Right ventricle myocardium superior (tissue), 1 donor: Measurements from ENCODE around the gene S100PBP. TPM values are rescaled to one million over a fixed set of nuclear protein-coding genes. Genes with fewer than 3 reads are reported as not detected.
A peak's percentile ranks its signal among the peaks of the same experiment; 100 is the strongest.
"Not testable (repeated sequence)": the region's sequence is repeated elsewhere in the genome, so short reads cannot be mapped to it uniquely, and the experiment has no call there.

Experiments
- ATAC-seq: fragments of 200-7000 bp; cut with Tn5 transposase; one replicate; pipeline ENCODE4 v1.9.1; 2020; ENCODE audit warnings: mild to moderate bottlenecking; ENCODE audit not compliant: poor library complexity
- DNase-seq: peaks from one replicate; pipeline ENCODE4 v3.0.0-alpha.2; 2020
- intact Hi-C: fragments of 100-400 bp; cut with DNase I; formaldehyde crosslinking; loops from one replicate; pipeline ENCODE4 v1.11.2; 2022
- total RNA-seq: library from RNA; stranded (reverse); fragmentation: NEBNext Ultra II Directional; extraction: Animal tissue kit (Norgen Biotek cat#: 25700); gene quantifications from one replicate; pipeline ENCODE4 v1.2.1, GENCODE V29; 2021
- donor health status: DM: no; HTN: yes; CAD: no; lungs with severe emphysema.

Gene S100PBP
- total RNA-seq, 1 donor from 2014 or later, result 12.7 TPM

DNA sequence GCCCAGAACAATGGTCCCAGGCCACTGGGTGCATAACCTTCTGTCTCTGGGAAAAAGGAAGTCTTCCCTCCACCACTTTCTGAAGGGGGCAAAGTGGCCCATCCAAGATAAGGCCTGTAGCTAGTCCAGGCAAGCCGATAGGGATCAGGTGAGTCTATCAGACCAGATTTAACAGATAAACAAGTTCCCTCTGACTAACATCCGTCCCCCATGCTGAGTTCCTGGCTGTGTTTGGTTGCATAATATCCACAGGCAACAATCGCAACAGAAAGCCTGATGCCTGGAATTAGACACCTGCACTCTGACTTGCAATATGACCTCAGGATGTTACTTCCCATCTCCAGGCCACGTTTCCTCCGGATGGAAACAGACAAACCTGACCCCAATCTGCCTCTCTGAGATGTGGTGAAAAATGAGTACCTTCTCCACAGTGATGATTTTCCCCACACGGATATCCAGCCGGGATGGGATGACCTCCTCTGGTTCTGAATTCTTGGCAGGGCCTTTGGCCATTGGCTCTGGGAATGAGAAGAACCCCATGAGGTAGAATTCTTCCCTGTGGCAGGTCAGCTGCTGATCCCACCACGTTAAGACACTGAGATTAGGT is 36.7 kb upstream of the S100PBP start:
- intact Hi-C loops, result no loop called here
- DNase-seq (no peak), ATAC-seq (no peak)

DNA sequence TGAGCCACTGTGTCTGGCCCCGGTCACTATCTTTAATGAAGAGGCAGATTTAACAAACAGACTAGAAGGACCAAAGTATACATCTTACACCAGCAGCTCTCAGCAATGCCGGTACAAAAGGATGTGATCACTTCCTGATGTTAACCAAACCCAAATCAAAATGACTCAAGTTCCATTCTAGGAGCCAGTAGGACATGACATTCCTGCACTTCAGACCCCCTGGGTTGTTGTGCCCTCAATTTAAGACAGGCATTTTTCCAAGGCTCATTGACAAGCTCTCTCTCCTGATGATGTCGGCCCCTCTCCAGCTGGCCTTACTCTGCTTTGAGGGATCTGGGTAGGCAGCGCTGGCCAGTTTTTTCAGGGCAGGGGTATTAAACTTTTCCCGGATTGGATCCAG is 35.4 kb upstream of the S100PBP start:
- DNase-seq (no peak), ATAC-seq (no peak)
- intact Hi-C loops, result no loop called here

DNA sequence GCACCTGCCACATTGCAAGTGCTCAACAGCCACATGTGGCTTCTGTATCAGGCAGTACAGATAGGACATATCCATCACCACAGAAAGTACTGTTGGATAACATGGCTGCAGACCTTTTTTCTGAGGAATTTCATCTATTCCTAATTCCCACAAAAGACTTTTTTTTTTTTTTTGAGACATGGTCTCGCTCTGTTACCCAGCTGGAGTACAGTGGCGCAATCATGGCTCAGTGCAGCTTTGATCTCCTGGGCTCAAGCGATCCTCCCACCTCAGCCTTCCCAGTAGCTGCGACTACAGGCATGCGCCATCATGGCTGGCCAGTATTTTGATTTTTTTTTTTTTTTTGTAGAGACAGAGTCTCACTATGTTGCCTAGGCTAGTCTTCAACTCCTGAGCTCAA is 33.6 kb upstream of the S100PBP start:
- intact Hi-C loops, result no loop called here

DNA sequence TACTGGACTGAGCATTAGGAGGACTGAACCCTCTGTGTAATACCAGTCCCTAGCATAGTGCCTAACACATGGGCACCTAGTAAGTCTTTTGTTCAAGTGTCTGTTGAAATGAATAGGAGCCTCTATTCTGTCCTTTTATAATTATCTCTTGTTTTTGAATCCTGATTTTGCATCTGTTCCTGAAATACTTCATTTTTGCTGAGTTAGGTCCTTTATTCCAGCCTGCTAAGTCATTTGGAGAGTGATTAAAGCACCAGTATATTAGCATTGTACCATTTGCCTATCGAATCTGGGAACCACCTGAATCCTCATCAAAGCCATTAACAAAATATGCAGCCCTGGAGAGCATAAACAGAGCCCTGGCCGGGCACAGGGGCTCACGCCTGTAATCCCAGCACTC is 32.6 kb upstream of the S100PBP start:
- intact Hi-C loops, result no loop called here
- ATAC-seq (no peak), DNase-seq (no peak)

More for the DNA sequence above, 33.6 kb upstream of the S100PBP start:
- no peak for ATAC-seq
- DNase-seq, result no peak

DNA sequence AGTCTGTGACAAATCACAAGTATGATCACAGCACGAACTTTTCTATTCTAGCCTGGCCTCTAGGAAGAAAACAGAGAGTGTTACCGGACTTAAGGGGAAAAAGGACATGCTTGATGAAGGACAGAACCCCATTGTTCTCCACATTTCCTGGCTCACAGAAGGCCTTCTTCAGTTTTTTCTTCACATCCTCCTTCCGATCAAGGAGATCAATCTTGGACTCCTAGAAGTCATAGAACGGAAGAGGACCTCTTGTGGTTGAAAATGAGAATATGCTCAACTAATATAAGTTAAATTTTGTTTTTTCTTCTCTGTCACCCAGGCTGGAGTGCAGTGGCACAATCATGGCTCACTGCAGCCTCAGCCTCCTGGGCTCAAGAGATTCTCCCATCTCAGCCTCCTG is 30.6 kb upstream of the S100PBP start:
- ATAC-seq, result no peak
- intact Hi-C loops, result no loop called here
- DNase-seq, result no peak

DNA sequence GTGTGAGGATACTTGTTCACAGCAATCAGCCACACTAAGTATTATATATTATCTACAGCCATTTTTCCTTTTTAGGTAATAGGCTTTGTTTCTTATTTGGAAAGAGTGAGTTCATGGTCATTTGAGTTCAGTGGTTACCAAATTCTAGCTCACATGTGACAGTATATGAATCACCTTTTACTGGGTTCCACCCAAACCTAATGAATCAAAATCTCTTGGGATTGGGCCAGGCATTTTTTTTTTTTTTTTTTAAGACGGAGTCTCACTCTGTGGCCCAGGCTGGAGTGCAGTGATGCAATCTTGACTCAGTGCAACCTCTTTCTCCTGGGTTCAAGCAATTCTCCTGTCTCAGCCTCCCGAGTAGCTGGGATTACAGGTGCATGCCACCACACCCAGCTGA is 28.1 kb upstream of the S100PBP start:
- ATAC-seq, DNase-seq, intact Hi-C loops: not testable (repeated sequence)

DNA sequence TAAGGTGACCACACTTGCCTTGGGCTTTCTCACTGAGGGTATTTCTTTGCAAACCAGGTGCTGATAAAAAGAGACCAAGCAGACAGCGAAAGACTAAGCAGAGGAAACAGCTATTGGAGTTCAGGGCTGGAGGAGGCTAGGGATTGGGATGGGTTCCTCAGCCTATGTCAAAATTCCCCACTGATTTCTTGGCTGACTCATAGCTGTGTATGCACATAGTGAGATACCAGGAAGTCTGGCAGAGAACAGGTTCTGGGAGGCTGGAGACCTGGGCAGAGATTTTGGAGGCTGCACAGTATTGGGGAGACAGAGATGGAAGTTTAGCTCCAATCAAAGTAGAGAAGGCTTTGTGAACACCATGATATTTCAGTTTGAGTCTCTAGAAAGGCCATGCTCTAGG is 25.6 kb upstream of the S100PBP start:
- DNase-seq (no peak), ATAC-seq (no peak)
- intact Hi-C loops, result no loop called here

DNA sequence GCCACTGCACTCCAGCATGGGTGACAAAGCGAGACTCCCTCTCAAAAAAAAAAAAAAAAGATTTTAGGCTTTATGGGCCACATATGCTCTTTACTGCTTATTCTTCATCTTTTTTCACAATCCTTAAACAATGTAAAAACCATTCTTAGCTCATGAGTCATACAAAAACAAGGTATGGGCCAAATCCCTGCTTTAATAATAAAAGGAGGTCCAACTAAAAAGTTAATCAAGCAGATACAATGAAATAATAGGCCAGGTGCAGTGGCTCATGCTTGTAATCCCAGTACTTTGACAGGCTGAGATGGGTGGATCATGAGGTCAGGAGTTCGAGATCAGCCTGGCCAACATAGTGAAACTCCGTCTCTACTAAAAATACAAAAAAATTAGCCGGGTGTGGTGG is 21.7 kb upstream of the S100PBP start:
- intact Hi-C loops, DNase-seq, ATAC-seq: not testable (repeated sequence)

DNA sequence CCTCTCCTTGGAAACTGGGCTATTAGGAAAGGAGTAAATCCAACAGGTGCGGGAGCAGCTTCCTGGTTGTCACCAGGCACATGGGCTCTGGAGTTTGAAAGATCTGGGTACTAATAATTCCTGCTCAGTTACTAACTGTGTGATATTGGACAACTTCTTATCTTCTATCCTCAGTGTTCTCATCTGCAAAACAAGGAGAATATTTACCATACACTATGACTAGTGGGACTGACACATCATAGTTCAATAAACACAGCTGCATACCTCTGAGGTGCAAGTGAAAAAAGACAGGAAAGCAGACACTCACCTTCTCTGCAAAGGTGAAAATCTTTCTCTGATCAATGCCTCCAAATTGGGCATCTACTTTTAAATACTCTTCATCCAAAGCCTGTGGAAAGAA is 20.0 kb upstream of the S100PBP start:
- intact Hi-C loops, result no loop called here
- ATAC-seq (no peak), DNase-seq (no peak)

DNA sequence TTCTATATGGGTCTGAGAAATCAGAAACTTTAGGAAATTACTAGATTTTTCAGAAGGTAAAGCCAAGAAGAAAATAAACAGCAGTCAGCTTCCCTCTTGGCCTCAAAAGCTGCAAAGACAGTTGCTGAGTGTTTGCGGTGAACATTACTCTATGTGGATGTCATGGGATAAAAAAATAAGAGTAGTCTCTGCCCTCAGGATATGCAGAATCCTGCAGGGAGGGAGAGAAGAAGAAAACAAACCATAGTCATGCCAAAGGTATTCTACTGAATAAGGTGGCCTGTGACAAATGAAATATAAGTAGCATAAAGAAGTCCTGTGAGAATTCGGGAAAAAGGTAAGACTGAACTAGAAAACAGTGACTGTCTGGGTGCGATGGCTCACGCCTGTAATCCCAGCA is 19.3 kb upstream of the S100PBP start:
- DNase-seq (no peak), ATAC-seq (no peak)
- intact Hi-C loops, result no loop called here

DNA sequence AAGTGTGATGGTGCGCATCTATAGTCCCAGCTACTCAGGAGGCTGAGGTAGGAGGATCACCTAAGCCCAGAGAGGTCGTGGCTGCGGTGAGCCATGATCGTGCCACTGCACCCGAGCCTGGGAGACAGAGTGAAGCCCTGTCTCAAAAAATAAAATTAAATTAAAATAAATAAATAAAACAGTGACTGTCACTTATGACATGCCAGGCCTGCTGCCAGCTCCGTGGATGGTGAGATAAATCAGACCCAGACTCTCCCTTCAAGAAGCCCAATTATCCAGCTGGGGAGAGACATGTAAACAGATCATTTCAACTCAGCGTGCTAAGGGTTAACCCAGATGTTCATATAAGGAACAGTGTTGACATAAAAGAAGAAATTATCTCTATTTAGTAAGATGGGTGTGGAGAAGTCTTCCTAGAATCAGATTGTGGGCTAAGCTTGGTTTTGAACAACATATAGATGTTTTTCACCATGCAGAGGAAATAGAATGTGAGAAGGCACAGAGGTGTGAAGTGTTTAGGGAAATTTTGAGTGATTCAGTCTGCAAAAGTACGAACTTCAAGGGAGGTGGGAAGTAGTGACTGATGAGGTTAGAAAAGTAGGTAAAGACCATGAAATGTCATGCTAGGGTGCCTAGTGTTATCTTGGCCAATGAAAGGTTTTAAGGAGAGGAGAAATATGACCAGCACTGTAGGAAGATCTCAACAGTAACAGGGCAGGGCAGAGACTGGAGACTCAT is 18.6 kb upstream of the S100PBP start:
- DNase-seq, result no peak
- intact Hi-C loops, result no loop called here
- no peak for ATAC-seq

DNA sequence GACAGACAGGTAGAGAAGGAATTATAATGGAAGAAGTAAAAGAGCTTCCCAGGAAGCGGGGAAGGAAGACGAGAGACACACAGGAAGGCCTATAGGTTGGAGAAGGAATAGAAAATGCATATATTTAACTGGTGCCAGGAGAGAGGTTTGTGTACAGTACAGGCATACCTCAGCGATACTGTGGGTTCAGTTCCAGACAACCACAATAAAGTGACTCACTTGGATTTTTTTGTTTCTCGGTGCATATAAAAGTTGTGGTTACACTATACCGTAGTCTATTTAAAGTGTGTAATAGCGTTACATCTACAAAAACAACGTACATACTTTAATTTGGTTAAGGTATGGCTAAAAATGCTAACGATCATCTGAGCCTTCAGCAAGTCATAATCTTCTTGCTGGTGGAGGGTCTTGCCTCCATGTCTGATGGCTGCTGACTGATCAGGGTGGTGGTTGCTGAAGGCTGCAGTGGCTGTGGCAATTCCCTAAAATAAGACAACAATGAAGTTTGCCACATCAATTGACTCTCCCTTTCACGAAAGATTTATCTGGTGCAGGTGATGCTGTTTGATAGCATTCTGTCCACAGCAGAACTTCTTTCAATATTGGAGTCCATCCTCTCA is 16.2 kb upstream of the S100PBP start:
- intact Hi-C loops, result no loop called here
- DNase-seq (no peak), ATAC-seq (no peak)

DNA sequence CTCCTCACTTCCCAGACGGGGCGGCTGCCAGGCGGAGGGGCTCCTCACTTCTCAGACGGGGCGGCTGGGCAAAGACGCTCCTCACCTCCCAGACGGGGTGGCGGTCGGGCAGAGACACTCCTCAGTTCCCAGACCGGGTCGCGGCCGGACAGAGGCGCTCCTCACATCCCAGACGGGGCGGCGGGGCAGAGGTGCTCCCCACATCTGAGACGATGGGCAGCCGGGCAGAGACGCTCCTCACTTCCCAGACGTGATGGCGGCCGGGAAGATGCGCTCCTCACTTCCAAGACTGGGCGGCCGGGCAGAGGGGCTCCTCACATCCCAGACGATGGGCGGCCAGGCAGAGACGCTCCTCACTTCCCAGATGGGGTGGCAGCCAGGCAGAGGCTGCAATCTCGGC is 13.0 kb upstream of the S100PBP start:
- intact Hi-C loops, ATAC-seq, DNase-seq: not testable (repeated sequence)

DNA sequence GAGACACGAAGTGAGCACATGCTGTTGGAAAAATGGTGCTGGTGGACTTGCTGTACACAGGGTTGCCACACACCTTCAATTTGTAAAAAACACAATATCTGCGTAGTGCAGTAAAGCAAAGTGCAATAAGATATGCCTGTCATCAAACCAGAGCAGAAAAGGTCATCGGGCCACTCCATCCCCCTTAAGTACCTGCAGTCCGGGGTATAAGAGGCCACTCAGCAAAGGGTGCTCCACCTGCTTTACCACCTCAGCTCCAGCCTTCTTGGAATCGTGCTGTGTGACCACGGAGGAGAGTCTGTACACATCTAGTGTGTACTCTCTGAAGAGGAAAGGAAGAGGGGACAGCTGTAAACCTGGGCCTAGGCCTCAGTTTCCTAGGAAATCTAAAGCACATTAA is 11.2 kb upstream of the S100PBP start:
- ATAC-seq, result peak; percentile 29
- no peak for DNase-seq
- intact Hi-C loops, result no loop called here

DNA sequence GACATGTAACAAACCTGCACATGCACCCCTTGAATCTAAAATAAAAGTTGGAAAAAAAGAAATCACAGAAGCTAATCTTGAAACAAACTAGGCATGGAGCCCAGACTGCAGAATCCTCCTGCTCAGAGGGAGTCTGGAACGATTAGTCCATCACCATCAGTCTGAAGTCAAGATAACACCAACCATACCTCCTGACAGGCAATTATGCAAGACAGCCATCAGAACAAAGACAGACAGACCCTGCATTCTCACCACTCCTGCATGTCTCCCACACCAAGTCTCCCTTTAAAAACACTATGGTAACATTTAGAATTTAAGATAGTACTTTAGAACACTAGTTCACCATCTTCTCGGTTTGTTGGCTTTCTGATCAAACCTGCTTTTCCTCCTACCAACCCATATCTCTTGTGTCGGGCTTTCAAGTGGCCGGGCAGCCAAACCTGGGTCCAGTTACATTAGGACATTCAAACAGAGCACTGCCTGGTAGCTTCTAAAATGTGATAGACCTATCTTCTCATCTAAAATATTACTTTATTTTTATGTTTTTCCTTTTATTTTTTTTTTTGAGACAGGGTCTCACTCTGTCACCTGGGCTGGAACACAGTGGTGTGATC is 10.4 kb upstream of the S100PBP start:
- intact Hi-C loops, result no loop called here
- ATAC-seq (peak; percentile 60), DNase-seq (no peak)

DNA sequence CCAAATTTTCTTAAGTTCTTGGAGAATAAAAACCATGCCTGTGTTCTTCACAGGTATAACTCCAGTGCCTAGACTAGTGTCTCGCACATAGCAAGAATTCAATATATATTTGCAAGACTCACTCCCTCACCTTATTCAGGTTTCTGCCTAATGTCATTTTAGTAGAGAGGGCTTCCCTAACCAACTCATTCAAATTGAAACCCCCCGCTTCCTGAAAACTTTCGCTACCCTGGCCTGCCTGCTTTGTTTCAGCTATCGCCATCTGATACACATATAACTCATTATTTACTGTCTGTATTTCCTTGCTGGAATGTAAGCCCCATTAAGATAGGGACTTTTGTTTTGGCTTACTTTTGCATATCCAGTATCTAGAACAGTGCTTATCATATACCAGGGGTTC is 8.9 kb upstream of the S100PBP start:
- intact Hi-C loops, result no loop called here
- no peak for DNase-seq
- ATAC-seq, result no peak

DNA sequence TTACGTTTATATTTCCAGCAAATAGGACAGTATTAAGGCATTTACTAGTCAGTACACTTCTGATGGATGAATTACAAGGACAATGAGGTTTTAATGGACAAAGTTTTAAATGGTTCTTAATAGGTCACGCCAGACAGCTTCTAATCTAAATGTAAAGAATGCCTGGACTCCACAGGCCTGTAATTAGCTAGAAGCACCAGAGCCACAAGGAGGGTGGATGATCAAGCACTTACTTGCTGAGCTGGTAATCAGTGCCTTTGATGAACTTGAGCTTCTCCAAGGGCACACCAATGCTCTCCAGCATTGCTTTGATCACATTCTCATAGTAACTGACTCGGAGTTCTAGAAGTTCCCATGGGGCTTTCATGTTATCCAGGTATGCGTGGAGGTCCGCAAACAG is 7.1 kb upstream of the S100PBP start:
- ATAC-seq (no peak), DNase-seq (no peak)
- intact Hi-C loops, result no loop called here

DNA sequence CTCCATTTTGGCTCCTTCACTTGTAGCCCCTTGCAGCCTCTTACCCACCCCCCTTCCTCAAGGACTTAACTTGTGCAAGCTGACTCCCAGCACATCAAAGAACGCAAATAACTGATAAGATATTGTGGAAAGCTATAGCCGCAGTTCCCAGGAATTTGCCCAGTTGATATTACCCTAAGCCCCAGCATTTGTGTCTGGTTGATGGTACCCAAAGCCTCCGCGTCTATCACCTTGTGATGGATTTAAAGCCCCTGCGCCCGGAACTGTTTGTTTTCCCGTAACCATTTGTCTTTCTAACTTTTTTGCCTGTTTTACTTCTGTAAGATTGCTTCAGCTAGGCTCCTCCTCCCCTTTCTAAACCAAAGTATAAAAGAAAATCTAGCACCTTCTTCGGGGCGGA is 6.2 kb upstream of the S100PBP start:
- ATAC-seq, result no peak
- DNase-seq, result no peak
- intact Hi-C loops, result no loop called here

DNA sequence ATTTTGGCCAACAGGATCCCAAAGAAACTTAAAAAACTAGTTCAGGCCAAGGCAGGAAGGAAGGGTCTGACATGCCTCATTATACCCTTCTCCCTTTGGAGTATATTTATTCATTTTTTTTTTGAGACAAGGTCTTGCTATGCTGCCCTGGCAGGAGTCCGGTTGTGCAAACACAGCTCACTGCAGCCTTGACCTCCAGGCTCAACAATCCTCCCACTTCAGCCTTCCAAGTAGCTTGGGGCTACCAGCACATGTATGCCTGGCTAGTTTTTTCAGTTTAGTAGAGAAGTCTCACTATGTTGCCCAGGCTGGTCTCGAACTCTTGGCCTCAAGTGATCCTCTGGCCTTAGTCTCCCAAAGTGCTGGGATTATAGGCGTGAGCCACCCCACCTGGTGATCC is 5.5 kb upstream of the S100PBP start:
- ATAC-seq (no peak), DNase-seq (no peak)
- intact Hi-C loops, result no loop called here
